T1000 (cell line): ENCODE data around the gene GPC2.

ENCODE experiments used
- DNase-seq: peaks from one replicate; lab custom pipeline; 2025; ENCODE audit warnings: mixed read lengths; lab: John Stamatoyannopoulos, UW

GPC2 gene

DNA sequence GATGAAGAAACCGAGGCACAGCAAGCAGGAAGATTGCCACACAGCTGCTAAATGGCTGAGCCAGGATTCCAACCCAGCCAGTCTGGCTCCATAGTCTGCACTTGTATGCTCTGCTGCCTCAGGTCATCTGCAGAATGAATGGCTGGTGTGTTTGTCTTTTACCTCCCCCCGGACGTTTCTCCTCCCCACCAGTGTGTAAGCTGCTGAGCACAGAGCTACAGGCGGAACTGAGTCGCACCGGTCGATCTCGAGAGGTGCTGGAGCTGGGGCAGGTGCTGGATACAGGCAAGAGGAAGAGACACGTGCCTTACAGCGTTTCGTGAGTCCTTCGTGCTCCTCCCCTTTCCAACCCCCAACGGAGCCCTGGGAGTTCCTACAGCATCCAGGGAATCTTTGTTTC, 55.1 kb downstream of the GPC2 start:
- no peak for DNase-seq

DNA sequence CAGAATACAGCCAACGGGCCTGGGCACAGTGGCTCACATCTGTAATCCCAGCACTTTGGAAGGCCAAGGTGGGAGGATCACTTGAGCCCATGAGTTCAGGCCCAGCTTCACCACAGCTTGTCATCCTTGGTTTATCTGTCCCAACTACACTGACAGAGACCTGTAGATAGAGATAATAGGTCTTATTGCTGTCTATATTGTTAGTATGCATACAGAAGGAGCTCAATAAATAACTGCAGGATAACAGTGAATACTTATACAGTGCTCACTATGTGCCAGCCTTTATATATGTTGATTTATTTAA, 56.5 kb downstream of the GPC2 start:
- DNase-seq = no peak

DNA sequence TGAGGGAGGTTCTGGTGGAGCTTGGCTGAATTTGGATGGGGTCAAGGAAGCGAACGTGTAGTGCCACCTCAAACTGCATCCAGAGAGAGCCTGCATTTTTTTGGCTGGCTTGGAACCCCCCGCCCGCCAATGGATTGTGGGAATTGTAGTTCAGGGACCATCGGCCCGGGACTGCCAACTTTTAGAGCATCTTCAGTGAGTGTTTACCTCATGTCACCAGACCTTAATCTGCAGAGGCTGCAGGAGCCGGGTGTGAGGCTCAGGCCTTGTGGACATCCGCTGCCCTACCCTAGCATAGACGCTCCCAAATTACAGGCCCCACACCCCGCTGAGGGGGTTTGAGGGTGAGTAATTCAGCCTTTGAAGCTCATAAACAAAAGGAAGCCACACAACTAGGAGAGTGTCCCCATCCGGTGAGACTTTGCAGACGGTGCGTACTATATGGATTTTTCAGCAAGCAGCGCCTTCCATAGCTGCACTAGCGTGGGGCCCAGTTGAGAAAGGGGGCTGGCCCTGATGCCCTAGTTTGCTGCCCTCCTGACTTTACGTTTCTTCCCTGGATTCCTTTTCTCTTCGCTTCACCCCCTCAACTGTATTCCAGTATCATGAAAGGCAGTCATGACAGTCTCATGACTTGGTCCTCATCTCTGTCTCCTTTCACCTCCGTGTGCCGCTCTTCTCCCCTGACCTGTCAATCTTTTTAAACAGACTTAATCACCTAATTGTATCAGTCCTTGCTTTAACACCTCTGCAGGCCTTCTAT, 57.0 kb downstream of the GPC2 start:
- no peak for DNase-seq
